K562 (cell line): ENCODE results near the gene ITSN1. TPM values are rescaled to one million over a fixed set of nuclear protein-coding genes. Genes with fewer than 3 reads are reported as not detected.
A peak's percentile ranks its signal among the peaks of the same experiment; 100 is the strongest.

Experiments
- AFF4 ChIP-seq: sonication (generic); formaldehyde crosslinking; IDR thresholded peaks from 2 replicates; pipeline ENCODE4 v1.8.0; 2023; ENCODE audit warnings: mild to moderate bottlenecking, missing genetic modification reagents
- BMI1 ChIP-seq: fragments of 150-350 bp; IDR thresholded peaks from 2 replicates; pipeline ENCODE4 v1.6.1; 2014; ENCODE audit warnings: low read length
- CBFA2T2 ChIP-seq: fragments of 450-650 bp; conservative IDR thresholded peaks from 2 replicates; pipeline ENCODE4 v1.6.1; 2017; ENCODE audit warnings: mild to moderate bottlenecking
- CBFA2T3 ChIP-seq: fragments of 450-650 bp; IDR thresholded peaks from 2 replicates; pipeline ENCODE4 v1.6.1; 2017
- CBX5 ChIP-seq: IDR thresholded peaks from 2 replicates; pipeline ENCODE4 v1.6.1; 2014; ENCODE audit warnings: low read depth, borderline replicate concordance
- CTBP1 ChIP-seq: fragments of 450-650 bp; IDR thresholded peaks from 2 replicates; pipeline ENCODE4 v1.6.1; 2016; ENCODE audit warnings: borderline replicate concordance
- E2F1 ChIP-seq: sonication (generic); formaldehyde crosslinking; IDR thresholded peaks from 2 replicates; pipeline ENCODE4 v1.8.1; 2023; ENCODE audit warnings: mild to moderate bottlenecking, missing genetic modification reagents, moderate library complexity
- E2F8 ChIP-seq: fragments of 450-650 bp; IDR thresholded peaks from 2 replicates; pipeline ENCODE4 v1.7.1; 2018; ENCODE audit warnings: mild to moderate bottlenecking, low read depth; ENCODE audit not compliant: partially characterized antibody
- EP400 ChIP-seq: fragments of 450-650 bp; IDR thresholded peaks from 2 replicates; pipeline ENCODE4 v1.6.1; 2017; ENCODE audit warnings: antibody characterized with exemption, mild to moderate bottlenecking, moderate library complexity
- FOXJ3 ChIP-seq: sonication (generic); formaldehyde crosslinking; IDR thresholded peaks from 2 replicates; pipeline ENCODE4 v1.4.0; 2020; ENCODE audit warnings: mild to moderate bottlenecking, missing genetic modification reagents
- HBP1 ChIP-seq: fragments of 450-650 bp; formaldehyde crosslinking; IDR thresholded peaks from 2 replicates; pipeline ENCODE4 v1.4.0; 2022; ENCODE audit warnings: missing genetic modification characterization
- MIER1 ChIP-seq: fragments of 450-650 bp; IDR thresholded peaks from 2 replicates; pipeline ENCODE4 v1.6.1; 2016; ENCODE audit warnings: antibody characterized with exemption, mild to moderate bottlenecking, low read depth
- NFE2 ChIP-seq: IDR thresholded peaks from 2 replicates; pipeline ENCODE4 v1.6.1; 2014; ENCODE audit warnings: antibody characterized with exemption, low read depth
- ZC3H11A ChIP-seq: IDR thresholded peaks from 2 replicates; pipeline ENCODE4 v1.6.1; 2012; ENCODE audit warnings: low read depth, low read length, improper control_type of control experiment
- ZNF184 ChIP-seq: sonication (generic); formaldehyde crosslinking; IDR thresholded peaks from 2 replicates; pipeline ENCODE4 v1.5.0; 2020; ENCODE audit warnings: missing genetic modification reagents
- ZNF212 ChIP-seq: fragments of 450-650 bp; formaldehyde crosslinking; IDR thresholded peaks from 2 replicates; pipeline ENCODE4 v1.4.0; 2020; ENCODE audit warnings: mild to moderate bottlenecking
- ZNF592 ChIP-seq: fragments of 450-650 bp; IDR thresholded peaks from 2 replicates; pipeline ENCODE4 v1.6.1; 2017; ENCODE audit warnings: antibody characterized with exemption, mild to moderate bottlenecking
- polyA plus RNA-seq, 8 experiments: library from polyadenylated mRNA; depleted of rRNA in 4 of 8; stranded (reverse) in 5 of 8; unstranded in 3 of 8; fragments of >200 nt; fragmentation: Nextera tagmentation in 2 of 8; fragmentation: Illumina TruSeq in 1 of 8; extraction: Ambion mirVana in 2 of 8; extraction: Trizol in 1 of 8; gene quantifications; 2 replicates each; pipeline versions ENCODE4 v1.2.1 to v1.2.3, GENCODE V29; 2011 to 2014; ENCODE audit warnings: inconsistent platforms in 1 of 8, missing spikeins in 1 of 8
- total RNA-seq, 7 experiments: library from RNA; depleted of rRNA in 6 of 7; stranded (reverse); fragments of >200 nt in 6 of 7; fragmentation: Illumina TruSeq in 2 of 7; extraction: Trizol in 2 of 7; gene quantifications; 2 replicates each; pipeline versions ENCODE4 v1.2.1 to v1.2.3, GENCODE V29; 2011 to 2021; ENCODE audit warnings: low replicate concordance in 1 of 7

ITSN1 gene
- total and polyA plus RNA-seq, 9 of the 15 experiments (the other 6 are each of a cell fraction or from before 2014, with no cell fraction given), result 1.1 to 12.6 (median 4.8) TPM

- TF ChIP-seq CTBP1 (peak; percentile 73; the same call in 1 of the 2 replicates), E2F8 (no peak), ZNF592 (no peak), HBP1 (CRISPR knock-in tag) (no peak), ZNF212 (no peak), EP400 (no peak), ZC3H11A (no peak), NFE2 (peak; percentile 74), E2F1 (CRISPR knock-in tag) (no peak), CBFA2T3 (peak; percentile 89), CBX5 (no peak), AFF4 (CRISPR knock-in tag) (no peak), ZNF184 (no peak), MIER1 (no peak), BMI1 (no peak), FOXJ3 (CRISPR knock-in tag) (no peak), CBFA2T2 (peak; percentile 87)
Measured at GRCh38 chr21:33870768-33871167, 228.5 kb downstream of the ITSN1 start (continued).
